Activated T-helper 1 cell treated with anti-CD3 and anti-CD28 coated beads, Interleukin-12 subunit alpha, Interleukin-12 subunit beta, Interleukin-2, Interleukin-4 antibody, amounts not matched to agents 30 ng/mL and 10 ng/mL and 1 ng/mL, durations not matched to agents 14 hours and 24 hours and 36 hours (primary cell): ENCODE results near the gene TCF19. TPM values are rescaled to one million over a fixed set of nuclear protein-coding genes. Genes with fewer than 3 reads are reported as not detected.
"Not testable (repeated sequence)": the region's sequence is repeated elsewhere in the genome, so short reads cannot be mapped to it uniquely, and the experiment has no call there.

ENCODE experiments used
- DNase-seq: peaks from one replicate; pipeline ENCODE4 v3.0.0; 2021; ENCODE audit warnings: low spot score
- H3K27ac Mint-ChIP-seq: one replicate; pipeline ENCODE4 v1.8.0; 2021; ENCODE audit warnings: mild to moderate bottlenecking, mixed read lengths
- H3K27me3 Mint-ChIP-seq: one replicate; pipeline ENCODE4 v1.8.0; 2022; ENCODE audit warnings: mild to moderate bottlenecking, moderate library complexity, mixed read lengths; ENCODE audit not compliant: insufficient read depth
- H3K36me3 Mint-ChIP-seq: one replicate; pipeline ENCODE4 v1.8.0; 2021; ENCODE audit warnings: low read depth, mixed read lengths
- H3K4me1 Mint-ChIP-seq: one replicate; pipeline ENCODE4 v1.8.0; 2021; ENCODE audit warnings: low read depth, mixed read lengths
- H3K4me3 Mint-ChIP-seq: one replicate; pipeline ENCODE4 v1.8.0; 2021; ENCODE audit warnings: mild to moderate bottlenecking, moderate library complexity, mixed read lengths
- H3K9me3 Mint-ChIP-seq: one replicate; pipeline ENCODE4 v1.8.0; 2021; ENCODE audit warnings: mixed read lengths
- intact Hi-C: fragments of 100-400 bp; cut with micrococcal nuclease; formaldehyde crosslinking; loops from one replicate; pipeline ENCODE4 v1.15.1; 2024
- total RNA-seq: library from RNA; stranded (reverse); gene quantifications from 2 replicates; pipeline ENCODE4 v1.2.3, GENCODE V29; 2022

Gene TCF19
- total RNA-seq, 1 donor from 2014 or later = 75.9 TPM

DNA sequence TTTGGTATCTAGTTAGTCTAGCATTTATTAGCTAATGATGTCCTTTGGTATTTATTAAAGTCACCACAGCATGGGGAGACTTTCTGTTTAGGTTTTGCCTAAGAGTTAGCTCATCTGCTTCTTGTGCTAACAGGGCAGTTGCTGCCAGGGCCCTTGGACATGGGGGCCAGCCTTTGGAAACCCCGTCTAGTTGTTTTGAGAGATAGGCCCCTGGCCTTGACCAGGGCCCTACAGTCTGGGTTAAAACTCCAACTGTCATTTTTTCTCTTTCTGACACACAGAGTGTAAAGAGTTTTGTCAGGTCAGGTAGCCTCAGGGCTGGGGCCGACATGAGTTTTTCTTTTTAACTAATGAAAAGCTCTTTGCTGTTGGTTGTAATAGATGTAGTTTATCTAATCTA, 24.9 kb downstream of the TCF19 start:
- H3K27me3 Mint-ChIP-seq, H3K36me3 Mint-ChIP-seq, H3K4me3 Mint-ChIP-seq, DNase-seq, H3K27ac Mint-ChIP-seq, H3K9me3 Mint-ChIP-seq, intact Hi-C loops: not testable (repeated sequence)
- peaks cover 26% of the 10 kb centered on the region for H3K4me1 Mint-ChIP-seq

DNA sequence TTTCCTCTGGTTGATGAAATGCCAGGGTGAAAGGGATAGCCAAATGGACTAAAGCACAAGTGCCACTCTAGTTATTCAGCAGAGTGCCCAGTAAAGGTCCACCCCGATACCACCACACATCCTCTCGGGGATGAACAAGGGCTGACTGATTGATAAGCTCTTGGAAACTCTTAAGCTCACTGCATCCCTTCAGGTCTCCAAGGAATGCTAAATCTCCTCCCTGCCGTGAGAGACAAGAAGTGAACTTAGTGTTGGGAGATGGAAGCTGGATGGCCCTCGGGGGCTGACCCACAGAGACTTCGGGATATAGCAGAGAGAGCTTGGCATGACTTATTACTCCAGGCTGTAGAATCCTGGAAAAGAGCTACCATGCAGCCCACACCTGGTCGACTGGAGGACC, 25.5 kb downstream of the TCF19 start:
- H3K9me3 Mint-ChIP-seq, DNase-seq, H3K4me3 Mint-ChIP-seq, H3K36me3 Mint-ChIP-seq, H3K27me3 Mint-ChIP-seq, intact Hi-C loops, H3K27ac Mint-ChIP-seq: not testable (repeated sequence)
- peaks cover 20% of the 10 kb centered on the region for H3K4me1 Mint-ChIP-seq

GRCh38 chr6:31185695-31186051, 27.3 kb downstream of the TCF19 start:
- H3K9me3 Mint-ChIP-seq, intact Hi-C loops: not testable (repeated sequence)

DNA sequence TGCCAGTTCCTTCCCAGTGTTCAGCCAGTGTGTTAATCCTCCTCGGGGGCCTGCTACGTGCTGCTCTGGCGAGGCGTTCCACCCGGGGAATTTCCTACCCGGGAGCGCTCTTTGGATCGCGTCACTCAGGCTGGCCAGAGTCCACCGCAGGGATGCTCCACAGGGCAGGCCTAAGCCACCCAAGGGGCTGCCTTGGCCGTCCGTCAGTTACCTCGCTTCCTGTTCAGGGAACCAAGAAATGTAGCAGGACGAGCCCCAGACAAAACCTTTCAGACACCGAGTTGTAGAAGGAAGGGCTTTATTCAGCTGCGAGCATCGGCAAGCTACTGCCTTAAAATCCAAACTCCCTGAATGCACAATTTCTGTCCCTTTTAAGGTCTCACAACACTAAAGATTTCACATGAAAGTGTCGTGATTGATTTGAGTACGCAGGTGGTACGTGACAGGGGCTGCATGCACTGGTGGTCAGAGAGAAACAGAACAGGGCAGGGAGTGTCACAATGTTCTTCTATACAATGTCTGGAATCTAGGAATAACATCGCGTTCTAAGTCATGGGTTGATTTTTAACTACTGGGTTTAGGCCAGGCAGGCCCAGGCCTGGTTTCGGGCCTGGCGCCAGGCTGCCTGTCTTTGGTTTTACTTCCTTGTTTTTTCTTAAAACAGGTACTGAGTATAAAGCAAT, 27.8 kb downstream of the TCF19 start:
- no peak overlapping the region for H3K4me3 Mint-ChIP-seq
- H3K4me1 Mint-ChIP-seq = peaks cover 14% of the 10 kb centered on the region
- intact Hi-C loops = no loop called here
- peaks cover 3% of the 10 kb centered on the region for H3K27me3 Mint-ChIP-seq
- no peaks in the 10 kb centered on the region for H3K36me3 Mint-ChIP-seq
- H3K9me3 Mint-ChIP-seq = no peaks in the 10 kb centered on the region
- DNase-seq = no peak
- no peak overlapping the region for H3K27ac Mint-ChIP-seq

More at GRCh38 chr6:31185695-31186051, 27.3 kb downstream of the TCF19 start:
- peaks cover 14% of the 10 kb centered on the region for H3K4me1 Mint-ChIP-seq
- not testable (repeated sequence) for H3K27ac Mint-ChIP-seq, H3K36me3 Mint-ChIP-seq, H3K4me3 Mint-ChIP-seq, DNase-seq, H3K27me3 Mint-ChIP-seq

GRCh38 chr6:31187780-31188194, 29.4 kb downstream of the TCF19 start:
- no peaks in the 10 kb centered on the region for H3K36me3 Mint-ChIP-seq
- intact Hi-C loops = no loop called here
- H3K4me3 Mint-ChIP-seq = no peak overlapping the region
- H3K27ac Mint-ChIP-seq = no peak overlapping the region
- no peaks in the 10 kb centered on the region for H3K9me3 Mint-ChIP-seq
- H3K27me3 Mint-ChIP-seq = peaks cover 3% of the 10 kb centered on the region
- H3K4me1 Mint-ChIP-seq = peaks cover 14% of the 10 kb centered on the region
- no peak for DNase-seq

GRCh38 chr6:31189223-31189622, 30.8 kb downstream of the TCF19 start:
- H3K27ac Mint-ChIP-seq, intact Hi-C loops, H3K9me3 Mint-ChIP-seq, DNase-seq, H3K36me3 Mint-ChIP-seq, H3K27me3 Mint-ChIP-seq, H3K4me3 Mint-ChIP-seq: not testable (repeated sequence)
- peaks cover 14% of the 10 kb centered on the region for H3K4me1 Mint-ChIP-seq

DNA sequence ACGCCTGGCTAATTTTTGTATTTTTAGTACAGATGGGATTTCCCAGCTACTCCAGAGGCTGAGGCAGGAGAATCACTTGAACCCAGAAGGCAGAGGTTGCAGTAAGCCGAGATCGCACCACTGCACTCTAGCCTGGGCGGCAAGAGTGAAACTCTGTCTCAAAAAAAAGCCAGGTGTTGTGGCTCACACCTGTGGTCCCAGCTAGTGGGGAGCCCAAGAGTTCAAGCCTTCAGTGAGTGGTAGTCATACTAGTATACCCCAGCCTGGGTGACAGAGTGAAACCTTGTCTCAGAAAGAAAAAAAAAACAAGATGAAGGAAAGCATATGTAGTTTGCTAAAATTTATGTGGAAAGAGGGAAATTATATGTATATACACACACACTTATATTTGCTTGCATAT, 32.1 kb downstream of the TCF19 start:
- Mint-ChIP-seq H3K4me1 (peaks cover 16% of the 10 kb centered on the region), H3K36me3 (no peaks in the 10 kb centered on the region), H3K4me3 (no peak overlapping the region), H3K27me3 (no peaks in the 10 kb centered on the region), H3K27ac (no peak overlapping the region), H3K9me3 (no peaks in the 10 kb centered on the region)
- intact Hi-C loops = loop anchor here (10.0 kb wide), 1 partner anchor 476 kb away; the partner anchor contains the start of gene MDC1
- no peak for DNase-seq

- not testable (repeated sequence) for H3K4me3 Mint-ChIP-seq, H3K27me3 Mint-ChIP-seq, H3K27ac Mint-ChIP-seq, H3K9me3 Mint-ChIP-seq, H3K36me3 Mint-ChIP-seq
- DNase-seq = peak; percentile 41
- intact Hi-C loops = loop anchor here (1.0 to 10.0 kb wide), 2 partner anchors 55 to 478 kb away; partner anchors contain the start of gene MDC1
- peaks cover 18% of the 10 kb centered on the region for H3K4me1 Mint-ChIP-seq
Measured at GRCh38 chr6:31192431-31193105, 34.2 kb downstream of the TCF19 start.

- Mint-ChIP-seq H3K9me3 (no peaks in the 10 kb centered on the region), H3K27ac (no peak overlapping the region), H3K27me3 (no peaks in the 10 kb centered on the region), H3K4me1 (peaks cover 24% of the 10 kb centered on the region), H3K4me3 (no peak overlapping the region), H3K36me3 (peaks cover 4% of the 10 kb centered on the region)
- intact Hi-C loops = loop anchor here (10.0 kb wide), 1 partner anchor 478 kb away; the partner anchor contains the start of gene MDC1
- DNase-seq = no peak
Measured at GRCh38 chr6:31193206-31193605, 34.8 kb downstream of the TCF19 start.

GRCh38 chr6:31194061-31194834, 35.9 kb downstream of the TCF19 start:
- no peak for DNase-seq
- H3K27ac Mint-ChIP-seq = no peak overlapping the region
- peaks cover 6% of the 10 kb centered on the region for H3K36me3 Mint-ChIP-seq
- intact Hi-C loops = loop anchor here (10.0 kb wide), 1 partner anchor 479 kb away; the partner anchor contains the start of gene MDC1
- H3K4me3 Mint-ChIP-seq = no peak overlapping the region
- peaks cover 31% of the 10 kb centered on the region for H3K4me1 Mint-ChIP-seq
- no peaks in the 10 kb centered on the region for H3K27me3 Mint-ChIP-seq
- peaks cover 3% of the 10 kb centered on the region for H3K9me3 Mint-ChIP-seq

DNA sequence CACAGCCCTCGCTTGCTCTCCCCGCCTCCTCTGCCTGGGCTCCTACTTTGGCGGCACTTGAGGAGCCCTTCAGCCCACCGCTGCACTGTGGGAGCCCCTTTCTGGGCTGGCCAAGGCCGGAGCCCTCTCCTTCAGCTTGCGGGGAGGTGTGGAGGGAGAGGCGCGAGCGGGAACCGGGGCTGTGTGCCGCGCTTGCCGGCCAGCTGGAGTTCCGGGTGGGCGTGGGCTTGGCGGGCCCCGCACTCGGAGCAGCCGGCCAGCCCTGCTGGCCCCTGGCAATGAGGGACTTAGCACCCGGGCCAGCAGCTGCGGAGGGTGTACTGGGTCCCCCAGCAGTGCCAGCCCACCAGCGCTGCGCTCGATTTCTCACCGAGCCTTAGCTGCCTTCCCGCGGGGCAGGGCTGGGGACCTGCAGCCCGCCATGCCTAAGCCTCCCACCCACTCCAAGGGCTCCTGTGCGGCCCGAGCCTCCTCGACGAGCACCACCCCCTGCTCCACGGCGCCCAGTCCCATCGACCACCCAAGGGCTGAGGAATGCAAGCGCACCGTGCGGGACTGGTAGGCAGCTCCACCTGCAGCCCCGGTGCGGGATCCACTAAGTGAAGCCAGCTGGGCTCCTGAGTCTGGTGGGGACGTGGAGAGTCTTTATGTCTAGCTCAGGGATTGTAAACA, 37.1 kb downstream of the TCF19 start:
- not testable (repeated sequence) for H3K27me3 Mint-ChIP-seq, H3K9me3 Mint-ChIP-seq, DNase-seq, H3K36me3 Mint-ChIP-seq, H3K27ac Mint-ChIP-seq, H3K4me3 Mint-ChIP-seq
- H3K4me1 Mint-ChIP-seq = peaks cover 42% of the 10 kb centered on the region
- intact Hi-C loops = loop anchor here (5.0 to 10.0 kb wide), 3 partner anchors 382 to 481 kb away; partner anchors contain the start of genes MDC1 and TNF

DNA sequence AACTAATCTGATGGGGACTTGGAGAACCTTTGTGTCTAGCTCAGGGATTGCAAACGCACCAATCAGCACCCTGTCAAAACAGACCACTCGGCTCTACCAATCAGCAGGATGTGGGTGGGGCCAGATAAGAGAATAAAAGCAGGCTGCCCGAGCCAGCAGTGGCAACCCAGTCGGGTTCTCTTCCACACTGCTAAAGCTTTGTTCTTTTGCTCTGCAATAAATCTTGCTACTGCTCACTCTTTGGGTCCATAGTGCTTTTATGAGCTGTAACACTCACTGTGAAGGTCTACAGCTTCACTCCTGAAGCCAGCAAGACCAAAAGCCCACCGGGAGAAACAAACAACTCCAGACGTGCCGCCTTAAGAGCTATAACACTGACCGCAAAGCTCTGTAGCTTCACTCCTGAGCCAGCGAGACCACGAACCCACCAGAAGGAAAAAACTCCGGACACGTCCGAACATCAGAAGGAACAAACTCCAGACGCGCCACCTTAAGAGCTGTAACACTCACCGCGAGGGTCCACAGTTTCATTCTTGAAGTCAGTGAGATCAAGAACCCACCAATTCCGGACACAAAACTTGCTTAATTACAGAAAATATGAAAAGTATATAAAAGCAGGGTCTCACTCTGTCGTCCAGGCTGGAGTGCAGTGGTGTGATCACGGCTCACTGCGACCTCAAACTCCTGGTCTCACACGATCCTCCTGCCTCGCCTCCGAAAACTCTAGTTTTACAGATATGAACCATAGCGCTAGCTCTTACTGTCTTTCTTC, 38.0 kb downstream of the TCF19 start:
- H3K27me3 Mint-ChIP-seq, DNase-seq, H3K9me3 Mint-ChIP-seq: not testable (repeated sequence)
- intact Hi-C loops = loop anchor here (1.0 to 10.0 kb wide), 13 partner anchors 38 to 580 kb away; partner anchors contain the start of genes HLA-B, HLA-C, MDC1 and MICB
- H3K4me1 Mint-ChIP-seq = peaks cover 42% of the 10 kb centered on the region
- H3K36me3 Mint-ChIP-seq = peaks cover 11% of the 10 kb centered on the region
- peak overlapping the region; percentile 99 for H3K27ac Mint-ChIP-seq
- peak overlapping the region; percentile 98 for H3K4me3 Mint-ChIP-seq
